Ectodermal cell (in vitro differentiated cells): ENCODE results near the gene CFAP73.
"Not testable (repeated sequence)": the region's sequence is repeated elsewhere in the genome, so short reads cannot be mapped to it uniquely, and the experiment has no call there.

ENCODE experiments used
- H3K27ac ChIP-seq: 2 replicates; pipeline ENCODE4 v1.7.0; 2013; ENCODE audit warnings: mild to moderate bottlenecking, low read depth, low read length; ENCODE audit not compliant: insufficient read depth, poor library complexity, severe bottlenecking
- H3K27me3 ChIP-seq: 2 replicates; pipeline ENCODE4 v1.7.0; 2013; ENCODE audit warnings: mild to moderate bottlenecking, low read length; ENCODE audit not compliant: insufficient read depth, control insufficient read depth, poor library complexity, severe bottlenecking
- H3K36me3 ChIP-seq: one replicate; pipeline ENCODE4 v1.7.0; 2013; ENCODE audit warnings: low read length; ENCODE audit not compliant: control insufficient read depth, insufficient read depth
- H3K4me1 ChIP-seq: one replicate; pipeline ENCODE4 v1.7.0; 2013; ENCODE audit warnings: low read length; ENCODE audit not compliant: control insufficient read depth, insufficient read depth
- H3K4me3 ChIP-seq: 2 replicates; pipeline ENCODE4 v1.7.0; 2013; ENCODE audit warnings: low read depth, low read length, control low read depth; ENCODE audit not compliant: insufficient read depth
- H3K9me3 ChIP-seq: 2 replicates; pipeline ENCODE4 v1.7.0; 2013; ENCODE audit warnings: mild to moderate bottlenecking, low read length, moderate library complexity; ENCODE audit not compliant: control insufficient read depth
- WGBS, 2 experiments: methylation state at CpG; one replicate each; pipeline ENCODE4 v1.1.7; 2013; ENCODE audit warnings: missing lambda C conversion rate in 2 of 2; 5-methylcytosine and 5-hydroxymethylcytosine counted together

The CFAP73 gene

DNA sequence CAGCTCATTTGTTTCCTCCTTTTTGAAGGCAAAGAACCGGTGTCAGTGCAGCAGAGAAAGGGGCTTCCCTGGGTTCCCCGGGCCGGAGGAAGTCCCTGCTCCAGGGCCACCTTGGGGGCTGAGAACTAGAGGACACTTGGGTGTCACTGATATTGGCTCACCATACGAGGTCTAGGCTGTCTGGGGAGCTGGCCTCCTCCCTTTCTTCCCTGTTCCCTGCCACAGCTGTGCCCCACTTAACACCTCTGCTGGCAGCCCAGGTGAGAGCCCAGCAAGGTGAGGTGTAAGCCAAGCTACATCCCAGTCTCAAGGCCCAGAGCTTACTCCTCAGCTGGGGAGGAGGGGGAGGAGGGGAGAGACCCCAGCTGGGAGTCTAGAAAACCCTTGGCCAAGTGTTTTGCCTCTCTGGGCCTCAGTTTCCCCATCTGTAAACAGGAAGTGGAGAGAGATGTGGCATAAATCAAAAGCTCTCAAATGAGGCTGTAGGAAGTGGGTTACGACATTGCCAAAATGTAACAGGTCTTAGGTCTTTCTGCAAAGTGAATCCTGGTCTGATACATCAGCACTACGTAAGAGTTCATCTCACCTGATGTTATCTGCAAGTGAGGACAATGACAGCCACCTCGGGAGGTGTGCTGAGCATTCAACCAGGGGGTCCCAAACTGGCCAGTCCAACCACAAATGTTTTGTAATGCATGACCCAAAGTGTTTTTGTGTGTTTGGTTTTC is 39.5 kb upstream of the CFAP73 start:
- Histone ChIP-seq H3K4me1 (peaks cover 3% of the 10 kb centered on the region), H3K27ac (no peak overlapping the region), H3K9me3 (no peaks in the 10 kb centered on the region), H3K27me3 (peaks cover 3% of the 10 kb centered on the region), H3K4me3 (no peak overlapping the region), H3K36me3 (no peaks in the 10 kb centered on the region)
- WGBS, 2 experiments: 85 to 86% methylated on average over 7 of the region's 7 CpGs

GRCh38 chr12:113111247-113111646 is 38.3 kb upstream of the CFAP73 start:
- H3K4me3 ChIP-seq: no peak overlapping the region
- H3K36me3 ChIP-seq: no peaks in the 10 kb centered on the region
- 97 to 98% methylated on average over 2 to 3 of the region's 3 CpGs for WGBS, 2 experiments
- H3K27me3 ChIP-seq: no peaks in the 10 kb centered on the region
- H3K27ac ChIP-seq: no peak overlapping the region
- H3K4me1 ChIP-seq: peaks cover 3% of the 10 kb centered on the region
- H3K9me3 ChIP-seq: no peaks in the 10 kb centered on the region

DNA sequence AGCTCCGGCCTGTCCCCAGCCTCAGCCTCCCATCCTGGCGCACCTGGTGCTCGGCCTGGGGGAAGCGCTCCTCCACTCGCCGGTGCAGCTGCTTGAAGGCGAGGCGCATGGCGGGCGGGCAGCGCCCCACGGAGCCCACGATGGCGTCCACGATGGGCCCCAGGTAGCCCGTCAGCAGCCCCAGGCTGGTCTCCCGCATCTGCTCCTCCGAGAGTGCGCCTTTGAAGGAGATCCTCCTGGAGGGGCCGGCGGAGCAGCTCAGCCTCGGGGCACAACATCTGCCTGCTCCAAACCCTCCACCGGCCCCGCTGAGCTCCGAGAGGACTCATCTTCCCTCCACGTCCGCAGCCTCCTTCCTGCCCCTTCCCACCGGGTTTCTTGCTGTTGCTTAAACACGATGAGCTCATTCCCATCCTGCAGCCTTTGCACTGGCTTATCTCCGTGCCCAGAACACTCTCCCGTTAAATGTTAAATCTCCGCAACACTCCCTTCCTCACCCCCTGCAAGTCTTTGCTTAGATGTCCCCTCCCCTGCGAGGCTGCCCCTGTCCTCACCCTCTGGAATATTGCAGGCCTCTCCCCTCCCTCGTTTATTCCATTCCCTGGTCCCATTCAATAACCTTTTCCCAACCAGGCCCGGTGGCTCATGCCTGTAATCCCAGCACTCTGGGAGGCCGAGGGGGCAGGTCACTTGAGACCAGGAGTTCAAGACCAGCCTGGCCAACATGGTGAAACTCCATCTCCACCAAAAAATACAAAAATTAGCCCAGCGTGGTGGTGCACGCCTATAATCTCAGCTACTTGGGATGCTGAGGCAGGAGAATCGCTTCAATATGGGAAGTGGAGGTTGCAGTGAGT is 37.3 kb upstream of the CFAP73 start:
- Histone ChIP-seq H3K27ac (no peak overlapping the region), H3K27me3 (no peaks in the 10 kb centered on the region), H3K36me3 (no peaks in the 10 kb centered on the region), H3K4me1 (peaks cover 3% of the 10 kb centered on the region), H3K4me3 (no peak overlapping the region), H3K9me3 (no peaks in the 10 kb centered on the region)
- WGBS, 2 experiments: 82 to 83% methylated on average over 39 of the region's 39 CpGs

GRCh38 chr12:113113397-113113796 is 36.1 kb upstream of the CFAP73 start:
- Histone ChIP-seq H3K9me3 (no peaks in the 10 kb centered on the region), H3K4me3 (no peak overlapping the region), H3K36me3 (no peaks in the 10 kb centered on the region), H3K27me3 (no peaks in the 10 kb centered on the region), H3K27ac (no peak overlapping the region), H3K4me1 (peaks cover 3% of the 10 kb centered on the region)
- whole genome bisulfite sequencing, 2 experiments: 97 to 100% methylated on average over 2 of the region's 2 CpGs

- Histone ChIP-seq H3K36me3 (no peaks in the 10 kb centered on the region), H3K4me3 (no peak overlapping the region), H3K27ac (no peak overlapping the region), H3K4me1 (peaks cover 5% of the 10 kb centered on the region), H3K9me3 (no peaks in the 10 kb centered on the region), H3K27me3 (no peaks in the 10 kb centered on the region)
- 92 to 94% methylated on average over 19 of the region's 19 CpGs for WGBS, 2 experiments
These were observed 34.9 kb upstream of the CFAP73 start for GRCh38 chr12:113114447-113115178.

- H3K27ac ChIP-seq: no peak overlapping the region
- 85 to 86% methylated on average over 22 of the region's 22 CpGs for WGBS, 2 experiments
These were observed 33.9 kb upstream of the CFAP73 start for GRCh38 chr12:113115455-113116126.

DNA sequence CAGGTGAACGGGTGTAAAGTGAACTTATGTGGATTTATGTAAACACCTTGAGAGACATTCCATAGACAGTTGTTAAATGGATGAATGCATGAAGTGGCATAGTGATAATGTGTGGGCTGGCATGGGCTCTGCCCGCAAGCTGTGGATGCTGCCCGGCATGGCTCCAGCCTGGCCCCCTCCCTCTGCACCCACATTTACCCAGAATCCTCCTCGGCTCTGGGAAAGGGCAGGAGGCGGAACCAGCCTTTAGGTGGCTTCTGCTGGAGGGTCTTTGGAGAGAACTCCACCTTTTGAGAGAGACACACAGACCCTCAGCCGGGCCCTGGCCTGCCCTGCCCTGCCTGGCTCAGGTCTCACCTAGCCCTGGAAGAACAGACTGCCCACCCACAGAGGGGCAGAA is 32.6 kb upstream of the CFAP73 start:
- H3K9me3 ChIP-seq: no peaks in the 10 kb centered on the region
- no peaks in the 10 kb centered on the region for H3K27me3 ChIP-seq
- peaks cover 7% of the 10 kb centered on the region for H3K4me1 ChIP-seq
- H3K4me3 ChIP-seq: no peak overlapping the region
- H3K36me3 ChIP-seq: no peaks in the 10 kb centered on the region
- 75 to 88% methylated on average over 6 of the region's 6 CpGs for whole genome bisulfite sequencing, 2 experiments
- no peak overlapping the region for H3K27ac ChIP-seq

More at GRCh38 chr12:113115455-113116126, 33.9 kb upstream of the CFAP73 start:
- no peak overlapping the region for H3K4me3 ChIP-seq
- no peaks in the 10 kb centered on the region for H3K27me3 ChIP-seq
- H3K36me3 ChIP-seq: no peaks in the 10 kb centered on the region
- H3K4me1 ChIP-seq: peaks cover 7% of the 10 kb centered on the region
- no peaks in the 10 kb centered on the region for H3K9me3 ChIP-seq

GRCh38 chr12:113117684-113118083 is 31.8 kb upstream of the CFAP73 start:
- not testable (repeated sequence) for H3K36me3 ChIP-seq, H3K9me3 ChIP-seq, H3K4me3 ChIP-seq, H3K27ac ChIP-seq, H3K4me1 ChIP-seq, H3K27me3 ChIP-seq
- 90 to 93% methylated on average over 8 of the region's 8 CpGs for WGBS, 2 experiments

- H3K36me3 ChIP-seq: no peaks in the 10 kb centered on the region
- no peaks in the 10 kb centered on the region for H3K27me3 ChIP-seq
- no peak overlapping the region for H3K4me3 ChIP-seq
- H3K27ac ChIP-seq: no peak overlapping the region
- WGBS, 2 experiments: 100% methylated on average over 1 of the region's 1 CpG; no CpG with 5 or more reads in 1 of the 2 experiments
- peaks cover 4% of the 10 kb centered on the region for H3K4me1 ChIP-seq
- H3K9me3 ChIP-seq: no peaks in the 10 kb centered on the region
These were observed 31.4 kb upstream of the CFAP73 start for GRCh38 chr12:113118142-113118541.
